ENCODE data around the gene DMD.

The DMD gene

DNA sequence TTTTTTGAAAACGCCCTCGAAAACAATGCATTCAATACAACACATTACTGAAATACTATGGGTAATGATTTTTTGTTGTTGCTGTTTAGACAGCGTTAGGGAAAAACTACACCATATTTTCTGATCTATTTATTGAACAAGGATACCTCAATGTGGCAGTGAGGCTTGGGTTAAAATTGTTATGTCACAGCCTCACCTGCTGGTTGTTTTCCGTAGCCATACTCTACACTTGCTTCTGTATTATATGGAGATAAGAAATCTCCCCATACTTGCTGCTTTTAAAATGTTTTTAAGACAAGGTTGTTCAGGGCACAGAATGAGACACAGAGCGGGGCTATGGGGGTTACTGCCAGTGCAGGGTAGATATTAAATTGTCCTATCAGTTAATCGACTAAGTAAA lies 1917.9 kb downstream of the DMD start:
- DNase-seq (ENCODE audit: low spot score) = no peak

DNA sequence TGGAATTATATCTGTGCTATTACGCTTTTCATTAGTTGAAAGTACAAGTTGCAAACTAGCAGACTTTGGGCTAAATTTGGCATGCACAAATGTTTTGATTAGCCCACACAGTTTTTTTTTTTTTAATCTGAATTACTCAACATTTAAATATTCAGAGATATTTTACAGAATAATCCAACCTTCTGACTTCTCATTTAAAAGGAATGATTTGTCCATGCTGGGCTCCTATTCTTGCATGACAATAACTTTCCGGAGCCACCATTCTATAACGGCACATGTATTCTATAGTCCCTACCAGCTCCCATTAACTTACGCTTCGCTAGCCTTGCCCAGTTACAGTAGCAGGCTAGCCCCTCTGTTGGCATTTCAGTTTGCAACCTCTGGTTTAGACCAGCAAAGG lies 1920.2 kb downstream of the DMD start:
- DNase-seq (ENCODE audit: low spot score) = no peak

DNA sequence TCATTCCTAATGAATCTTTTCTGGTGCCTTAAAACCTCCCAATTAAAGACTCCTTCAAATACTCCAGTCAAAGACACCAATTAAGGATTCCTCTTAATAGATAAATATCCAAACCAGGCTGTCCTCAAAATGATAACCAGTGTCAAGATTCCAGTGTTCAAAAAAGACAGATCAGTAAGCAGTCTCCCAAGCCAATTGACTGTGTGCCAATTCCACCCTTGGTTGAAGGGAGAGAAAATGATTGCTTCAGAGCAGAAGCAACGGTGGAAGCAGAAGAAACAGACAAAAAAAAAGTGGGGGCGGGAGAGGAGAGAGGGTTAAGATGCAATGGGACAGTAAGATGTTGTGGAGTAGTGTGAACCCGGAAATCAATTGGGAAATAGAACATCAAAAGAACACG lies 1923.5 kb downstream of the DMD start:
- no peak for DNase-seq (ENCODE audit: low spot score)

DNA sequence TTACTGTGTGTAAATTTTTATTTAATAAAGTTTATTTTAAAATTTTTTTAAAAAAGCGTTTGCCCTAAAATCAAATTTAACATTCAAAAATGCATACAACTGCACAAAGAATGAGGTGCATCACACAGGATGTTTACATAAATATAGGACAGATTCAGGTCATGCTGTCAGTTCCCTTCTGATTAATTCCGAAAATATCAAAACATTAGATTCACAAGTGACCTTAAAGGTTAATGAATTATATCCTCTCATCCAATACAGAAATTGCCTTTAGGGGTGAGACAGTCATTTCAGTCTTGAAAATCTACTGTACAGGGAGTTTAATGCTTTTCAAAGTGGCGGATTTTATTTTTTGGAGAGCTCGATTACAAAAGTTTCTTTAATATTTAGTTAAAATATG lies 1930.8 kb downstream of the DMD start:
- DNase-seq (ENCODE audit: low spot score) = no peak

DNA sequence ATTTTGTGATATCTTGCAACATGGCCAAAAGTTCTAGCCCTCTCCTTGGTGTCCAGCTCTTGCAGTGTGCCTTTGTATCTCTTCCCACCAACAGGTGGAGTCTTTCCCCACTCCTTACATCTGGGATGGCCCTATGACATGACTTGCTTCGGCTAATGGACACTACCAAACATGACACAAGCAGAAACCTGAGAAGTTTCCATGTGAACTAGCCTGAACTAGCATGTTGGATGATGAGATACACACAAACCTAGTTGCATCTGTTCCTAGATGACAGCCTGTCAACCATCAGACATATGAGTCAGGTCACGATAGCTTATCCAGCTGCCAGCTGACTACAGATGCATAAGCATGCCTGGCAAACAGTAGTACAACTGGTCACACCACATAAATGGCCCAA lies 1932.0 kb downstream of the DMD start:
- no peak for DNase-seq (ENCODE audit: low spot score)

DNA sequence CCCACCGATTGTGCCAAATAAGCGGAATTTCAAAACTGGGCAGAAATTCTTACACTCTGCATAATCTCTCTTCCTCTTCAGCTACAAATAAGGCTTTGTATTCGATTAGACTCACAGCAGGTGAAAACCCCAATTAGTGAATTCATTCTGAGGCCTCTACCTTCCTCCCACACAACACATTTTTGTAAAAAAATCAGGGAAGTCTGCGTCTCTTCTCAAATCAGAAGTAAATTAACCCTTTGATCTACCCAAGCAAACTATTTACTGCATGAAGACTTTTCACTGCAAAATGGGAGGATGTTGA lies 1938.9 kb downstream of the DMD start:
- no peak for DNase-seq (ENCODE audit: low spot score)

DNA sequence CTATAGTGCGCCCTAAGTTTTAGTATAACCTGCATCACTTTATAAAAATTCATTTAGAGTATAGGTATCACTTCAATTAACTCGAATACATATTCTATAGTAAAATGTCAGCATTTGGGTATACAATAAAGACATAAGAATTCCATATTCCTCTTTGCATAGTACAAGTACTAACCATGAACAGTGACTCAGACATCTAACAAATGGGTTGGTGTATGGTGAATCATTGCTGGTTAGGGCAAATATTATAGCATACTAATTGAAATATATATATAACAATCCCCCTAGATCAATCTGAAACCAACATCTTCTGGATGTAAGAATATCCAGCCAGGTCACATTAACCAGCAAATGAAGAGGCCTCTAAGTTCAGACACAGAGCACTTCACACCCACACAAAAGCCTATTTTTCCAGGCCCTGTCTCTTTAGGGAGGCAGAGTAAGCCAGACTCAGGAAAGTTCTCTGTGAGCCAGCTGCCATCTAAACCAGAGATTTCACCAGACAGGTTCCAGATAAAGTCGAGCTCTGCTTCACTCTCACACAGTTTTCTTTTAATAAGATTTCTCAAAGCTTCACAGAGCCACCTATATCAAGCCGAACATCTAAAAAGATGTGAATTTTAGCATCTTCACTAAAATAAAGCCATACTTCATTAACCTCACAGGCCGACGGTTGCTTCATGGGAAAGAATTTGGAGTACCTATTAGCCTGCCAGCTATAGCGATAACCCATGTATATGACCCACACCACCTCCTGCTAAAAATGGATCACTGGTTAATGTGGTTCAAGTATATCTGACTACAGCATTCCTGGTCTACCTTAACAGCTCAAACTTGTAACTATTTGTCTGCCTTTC lies 1939.5 kb downstream of the DMD start:
- no peak for DNase-seq (ENCODE audit: low spot score)

DNA sequence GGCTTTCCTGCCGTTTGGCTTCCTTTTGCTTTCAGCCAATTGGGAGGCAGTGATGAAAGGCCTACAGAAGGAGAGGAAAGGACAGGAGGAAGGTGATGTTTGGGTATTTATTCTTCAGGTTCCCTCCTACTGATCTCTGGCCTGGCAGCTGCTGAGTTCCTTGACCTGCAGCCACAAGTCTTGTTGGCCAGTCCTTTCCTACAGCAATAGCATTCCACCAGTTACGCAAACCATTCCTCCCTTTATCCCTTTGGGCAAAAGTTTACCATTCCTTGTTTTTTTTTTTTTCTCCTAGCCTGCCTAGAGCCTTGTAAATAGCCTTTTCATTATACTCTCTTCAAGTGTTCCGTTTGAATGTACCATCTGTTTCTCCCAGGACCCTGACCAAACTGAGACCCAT lies 1941.4 kb downstream of the DMD start:
- DNase-seq (ENCODE audit: low spot score) = no peak

DNA sequence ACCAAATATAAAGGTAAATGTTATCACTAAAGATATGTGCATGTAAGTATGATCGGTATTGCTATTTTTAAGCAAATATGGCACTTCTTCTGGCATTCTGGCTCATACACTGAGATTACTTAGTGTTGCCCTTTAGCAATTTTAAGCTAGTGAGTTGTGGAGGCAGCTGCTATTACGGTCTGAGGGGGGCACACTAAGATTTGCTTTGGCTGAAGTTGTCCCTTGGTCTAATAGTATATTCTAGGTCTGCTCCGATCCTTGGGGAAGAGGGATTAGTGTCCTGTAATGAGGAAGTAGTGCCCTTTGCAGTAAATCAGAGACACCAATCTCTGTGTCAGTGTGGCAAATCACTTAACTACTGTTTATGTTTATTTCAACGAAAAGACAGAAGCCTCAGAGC lies 1943.0 kb downstream of the DMD start:
- no peak for DNase-seq (ENCODE audit: low spot score)

DNA sequence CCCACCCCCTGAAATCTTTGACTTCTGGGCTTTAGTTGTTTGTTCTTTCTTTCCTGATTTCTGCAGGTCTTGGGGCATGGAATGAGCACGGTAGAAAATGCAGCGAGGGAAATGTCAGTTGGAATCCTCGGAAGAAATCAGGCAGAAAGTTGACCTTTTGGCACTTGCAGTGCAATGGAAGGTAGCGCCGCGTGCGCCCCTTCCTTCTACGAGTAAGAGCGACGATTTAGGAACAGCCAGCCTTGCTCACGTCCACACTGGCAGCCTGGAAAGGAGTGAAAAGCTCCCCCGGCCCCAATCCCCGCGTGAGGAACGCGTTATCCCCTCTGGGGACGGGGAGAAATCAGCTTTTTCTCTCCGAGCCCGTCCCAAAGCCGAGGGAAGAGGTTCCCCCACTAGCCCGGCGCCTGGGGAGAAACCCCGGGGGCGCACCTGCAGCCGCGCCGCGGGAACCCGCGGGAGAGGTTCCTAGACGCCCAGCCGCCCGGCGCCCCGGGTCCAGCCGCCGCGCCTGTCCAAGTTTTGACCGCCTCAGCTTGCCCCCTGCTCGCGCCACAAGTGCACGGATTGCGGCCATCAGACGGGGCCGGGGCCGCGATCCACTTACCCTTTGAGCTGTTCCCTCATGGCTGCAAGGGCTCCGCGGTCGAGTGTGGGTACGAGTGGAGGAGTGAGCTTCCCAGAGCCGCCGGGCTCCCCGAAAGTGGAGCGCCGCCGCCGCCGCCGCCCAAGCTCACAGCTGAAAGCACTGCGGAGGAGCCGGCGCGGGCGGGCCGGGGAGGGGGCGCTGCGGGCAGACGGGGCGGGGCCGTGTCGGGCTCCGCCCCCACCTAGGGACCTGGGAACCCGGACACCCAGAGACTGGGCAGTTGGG lies 1944.9 kb downstream of the DMD start:
- no peak for DNase-seq (ENCODE audit: low spot score)

DNA sequence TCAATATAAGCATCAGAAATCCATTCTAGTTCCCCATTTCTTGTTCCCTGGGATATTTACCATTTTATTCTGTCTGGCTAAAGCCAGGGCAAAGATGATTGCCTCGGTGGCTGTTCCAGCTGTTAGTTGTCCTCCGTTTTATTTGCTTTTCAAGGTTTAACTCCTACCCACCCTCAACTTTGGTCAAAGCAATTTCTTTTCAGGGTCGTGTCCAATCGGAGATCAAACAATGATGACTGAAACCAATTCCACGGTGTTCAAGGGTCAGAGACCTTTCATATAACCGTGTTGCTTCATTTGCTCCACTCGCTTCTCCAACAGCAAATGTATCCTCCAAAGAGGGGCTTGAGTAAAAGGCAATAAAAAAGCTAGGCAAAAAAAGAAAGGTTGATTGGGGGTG lies 1946.0 kb downstream of the DMD start:
- DNase-seq (ENCODE audit: low spot score) = no peak

DNA sequence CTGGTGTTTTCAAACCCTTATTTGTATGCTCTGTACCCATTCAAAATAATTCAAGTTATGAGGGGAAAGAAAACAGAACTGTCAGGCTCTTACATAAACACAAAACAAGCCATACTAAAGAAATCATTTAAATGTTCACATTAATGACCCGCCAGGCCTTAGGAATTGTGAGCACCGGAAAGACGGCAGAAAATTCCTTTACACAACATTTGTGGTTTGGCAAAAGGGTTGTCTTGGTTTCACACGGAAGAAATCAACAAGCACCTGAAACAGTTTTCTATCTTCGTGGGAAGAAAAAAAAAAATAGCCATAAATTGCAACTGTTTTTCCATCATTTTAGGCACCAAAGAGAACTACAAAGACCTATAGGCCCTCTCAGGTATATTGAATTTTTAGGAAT lies 1951.0 kb downstream of the DMD start:
- DNase-seq (ENCODE audit: low spot score) = no peak

DNA sequence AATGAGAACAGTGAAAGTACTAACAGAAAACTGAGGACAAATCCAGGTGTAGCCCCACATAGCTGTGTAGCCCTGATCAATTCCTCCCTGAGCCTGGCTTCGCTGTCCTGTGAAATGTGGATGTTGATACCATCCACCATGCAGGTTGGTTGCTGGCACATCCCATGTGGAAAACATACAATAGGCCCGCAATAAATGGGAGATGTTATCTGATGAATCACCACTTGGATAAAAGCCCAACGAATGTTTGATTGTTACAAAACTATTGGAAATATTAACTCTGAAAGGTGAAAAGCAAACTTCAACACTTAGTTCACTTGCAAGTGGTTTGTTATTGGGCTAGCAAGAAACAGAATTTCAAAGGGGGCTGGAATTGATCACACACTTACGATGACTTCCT lies 1953.2 kb downstream of the DMD start:
- no peak for DNase-seq (ENCODE audit: low spot score)

DNA sequence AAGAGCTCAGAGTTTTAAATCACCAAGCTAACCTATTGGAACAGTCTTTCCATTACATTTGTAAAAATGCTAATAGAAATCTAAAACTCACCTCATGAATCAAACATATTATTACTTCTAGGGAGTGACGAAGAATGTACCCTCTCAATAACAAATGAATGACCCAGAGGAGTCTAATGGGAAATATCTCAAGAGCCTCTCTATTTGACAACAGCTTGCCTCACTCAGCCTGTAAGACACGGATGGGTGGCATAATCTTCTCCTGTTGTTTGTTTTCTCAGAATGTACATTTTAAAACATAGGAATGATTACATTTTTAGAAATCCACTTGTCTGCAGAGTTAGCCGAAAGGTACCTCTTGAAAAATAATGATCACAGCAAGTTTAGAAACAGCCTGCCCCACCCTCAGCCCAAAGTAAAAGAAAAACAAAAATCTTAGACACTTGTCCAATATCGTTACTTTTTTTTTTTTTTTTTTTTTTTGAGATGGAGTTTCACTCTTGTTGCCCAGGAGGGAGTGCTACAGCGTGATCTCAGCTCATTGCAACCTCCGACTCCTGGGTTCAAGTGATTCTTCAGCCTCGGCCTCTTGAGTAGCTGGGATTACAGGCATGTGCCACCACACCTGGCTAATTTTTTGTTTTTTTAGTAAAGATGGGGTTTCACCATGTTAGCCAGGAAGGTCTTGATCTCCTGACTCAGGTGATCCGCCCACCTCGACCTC lies 1955.9 kb downstream of the DMD start:
- no peak for DNase-seq (ENCODE audit: low spot score)

DNA sequence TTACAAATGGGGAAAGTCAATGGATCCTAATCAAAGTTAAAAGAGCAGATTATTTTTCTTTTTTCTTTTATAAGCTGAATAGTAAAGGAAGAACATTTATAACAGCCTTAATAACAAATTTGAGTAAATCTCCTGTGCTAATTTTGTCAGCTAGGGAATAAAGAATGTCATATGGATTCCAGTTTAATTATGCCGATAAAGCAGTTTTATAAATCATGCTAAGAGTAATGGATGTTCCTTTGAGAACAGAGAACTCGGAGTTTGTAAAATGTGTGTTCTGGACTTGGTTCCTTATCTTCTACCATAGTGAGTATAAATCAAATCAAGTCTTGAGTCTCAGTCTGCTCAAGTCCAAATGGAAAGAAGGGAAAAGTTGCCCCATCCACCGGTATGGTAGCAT lies 1959.2 kb downstream of the DMD start:
- DNase-seq (ENCODE audit: low spot score) = no peak

DNA sequence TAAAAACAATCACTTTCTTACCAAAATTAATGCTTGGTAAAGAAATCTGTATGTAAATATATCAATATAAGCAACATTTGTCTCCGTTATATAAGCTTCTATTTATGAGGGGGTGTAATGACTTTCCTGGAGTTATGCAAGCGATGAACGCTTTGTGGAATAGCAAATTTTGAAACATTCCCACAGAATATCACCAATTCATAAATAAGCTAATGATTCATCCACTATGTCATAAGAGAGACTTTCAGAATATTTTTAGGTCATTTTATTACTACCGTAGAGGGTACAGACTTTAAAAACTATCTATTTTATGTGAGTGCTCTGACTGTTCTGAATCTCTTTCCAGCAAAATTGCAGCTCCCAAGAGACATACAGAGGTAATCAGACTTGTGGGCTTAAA lies 1960.0 kb downstream of the DMD start:
- DNase-seq (ENCODE audit: low spot score) = no peak

DNA sequence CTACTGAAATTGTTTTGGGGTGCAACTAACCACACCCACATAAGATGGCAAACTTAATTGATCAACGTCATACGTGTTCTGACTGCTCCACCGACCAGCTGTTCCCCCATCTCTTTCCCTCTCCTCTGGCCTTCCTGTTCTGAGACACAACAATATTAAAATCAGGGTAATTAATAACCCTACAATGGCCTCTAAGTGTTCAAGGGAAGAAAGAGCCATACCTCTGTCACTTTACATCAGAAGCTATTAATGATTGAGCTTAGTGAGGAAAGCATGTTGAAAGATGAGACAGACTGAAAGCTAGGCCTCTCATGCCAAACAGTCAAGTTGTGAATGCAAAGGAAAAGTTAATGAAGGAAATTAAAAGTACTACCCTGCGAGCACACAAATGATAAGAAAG lies 1965.6 kb downstream of the DMD start:
- DNase-seq (ENCODE audit: low spot score) = no peak

DNA sequence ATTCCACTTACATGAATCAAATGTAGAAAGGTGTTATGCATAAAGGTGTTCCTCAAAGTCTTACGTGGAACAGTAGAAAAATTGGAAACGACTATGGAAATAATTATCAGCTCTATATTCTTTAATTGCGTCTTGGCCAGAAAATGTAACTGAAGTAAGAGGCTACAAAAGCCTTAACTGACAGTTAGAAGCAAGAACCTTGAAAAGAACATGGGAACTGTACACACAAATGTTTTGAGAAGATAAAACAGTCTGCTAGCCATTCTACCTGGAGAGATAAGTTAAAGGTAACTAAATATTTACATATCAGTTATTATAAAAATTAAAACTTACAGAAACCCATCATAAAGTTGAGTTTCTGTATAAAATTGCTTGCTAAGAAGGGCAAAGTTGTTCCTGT lies 1967.5 kb downstream of the DMD start:
- DNase-seq (ENCODE audit: low spot score) = no peak

DNA sequence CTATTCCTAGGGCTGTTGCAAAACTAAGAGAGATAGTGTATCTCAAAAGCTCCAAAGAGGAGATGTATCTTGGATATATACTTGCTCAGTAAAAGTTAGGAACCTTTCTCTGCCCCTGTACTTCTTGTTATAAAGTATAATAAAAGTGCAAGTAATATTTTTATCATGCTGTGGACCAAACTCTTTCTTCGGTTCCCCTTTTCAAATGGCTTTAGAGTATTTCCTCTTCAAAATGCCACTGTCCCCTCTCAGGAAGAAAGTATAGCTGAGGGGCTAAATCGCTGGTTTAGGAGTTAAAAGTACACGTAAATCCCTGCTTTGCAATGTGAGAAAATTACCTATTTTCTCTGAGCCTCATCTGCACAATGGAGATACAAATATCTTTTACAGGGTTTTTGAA lies 1970.4 kb downstream of the DMD start:
- no peak for DNase-seq (ENCODE audit: low spot score)

DNA sequence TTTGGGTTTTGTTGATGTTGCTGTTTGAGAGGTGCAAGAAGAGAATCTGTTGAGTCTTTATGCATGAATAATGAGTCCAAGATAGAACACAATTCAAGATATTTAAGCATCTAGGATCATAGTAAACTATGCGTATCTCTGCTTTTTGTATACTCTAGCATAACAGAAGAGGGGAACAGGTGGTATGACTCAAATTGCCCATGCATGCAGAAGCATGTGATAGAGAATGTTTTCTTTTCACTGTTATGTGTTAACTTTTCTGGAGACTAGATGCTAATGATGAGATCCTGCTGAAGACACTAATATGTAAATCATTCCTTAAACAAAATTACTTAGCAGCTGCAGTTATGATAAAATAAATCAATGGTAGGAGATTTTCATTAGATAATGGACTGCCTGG lies 1974.2 kb downstream of the DMD start:
- DNase-seq (ENCODE audit: low spot score) = no peak

DNA sequence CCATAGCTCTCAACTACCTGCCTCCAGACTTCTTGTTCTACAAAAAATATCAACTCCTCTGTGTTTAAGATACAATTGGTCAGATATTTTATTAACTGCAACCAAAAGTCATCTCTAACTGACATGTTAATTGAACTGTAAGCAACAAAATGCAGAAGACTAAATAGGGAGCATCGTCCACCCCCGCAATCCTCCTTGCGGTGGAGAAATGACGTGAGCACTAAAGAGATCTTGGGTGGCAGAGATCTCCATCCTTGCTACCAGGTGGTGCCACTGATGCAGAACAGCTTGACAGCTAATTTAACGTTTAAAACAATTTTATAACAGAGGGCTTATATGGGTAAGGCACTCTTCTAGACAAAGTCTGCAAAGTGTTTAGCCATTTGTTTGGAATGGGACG lies 1975.1 kb downstream of the DMD start:
- DNase-seq (ENCODE audit: low spot score) = no peak

DNA sequence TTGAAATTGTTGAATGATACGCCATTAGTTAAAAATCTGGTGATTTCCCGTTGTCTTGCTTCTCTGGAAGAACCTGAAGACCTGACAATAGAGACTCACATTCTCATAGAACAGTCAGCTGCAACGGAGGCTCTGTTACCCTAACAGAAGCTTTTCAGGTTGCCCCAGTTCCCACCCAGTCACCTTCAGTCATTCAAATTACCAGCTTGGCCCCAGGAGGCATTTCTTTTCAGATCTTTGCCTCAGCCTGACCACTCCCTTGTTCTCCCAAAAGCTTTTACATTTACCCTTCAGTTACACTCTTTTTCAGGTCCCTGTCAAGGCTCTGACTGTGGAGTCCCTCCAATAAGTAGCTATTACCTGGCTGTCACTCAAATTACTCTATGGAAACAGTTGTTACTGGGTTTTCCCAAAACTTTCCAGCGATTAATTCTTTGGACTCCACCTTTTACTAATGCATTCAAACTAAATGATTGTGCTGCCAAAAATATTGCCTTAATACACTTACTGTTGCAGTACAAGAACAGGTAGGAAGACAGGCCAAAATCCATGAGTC lies 1977.3 kb downstream of the DMD start:
- DNase-seq (ENCODE audit: low spot score) = no peak

DNA sequence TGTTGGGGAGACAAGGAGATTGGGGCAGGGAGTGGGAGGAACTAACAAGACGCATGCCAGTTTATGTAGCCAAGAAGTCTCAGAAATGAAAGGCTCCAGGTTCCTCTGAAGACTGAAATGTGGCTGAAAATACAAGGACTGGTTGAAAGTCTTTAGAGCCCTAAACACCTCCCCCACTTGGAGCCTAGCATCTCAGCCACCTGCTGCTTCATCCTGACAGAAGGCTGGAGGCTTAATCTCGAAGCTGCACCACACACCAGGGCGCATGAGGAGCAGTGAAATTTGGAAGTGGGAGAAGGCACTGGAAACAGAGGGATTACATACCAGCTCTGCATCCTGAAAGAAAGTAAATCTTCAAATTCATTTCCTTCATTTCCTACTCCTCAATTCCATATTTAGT lies 1978.8 kb downstream of the DMD start:
- DNase-seq (ENCODE audit: low spot score) = no peak

All from globus pallidus (tissue), 1 donor.